Adrenal gland (tissue), 5 donors: ENCODE data around the gene LIPC.

Experiments used
- CTCF ChIP-seq, 6 experiments: fragments of 450-650 bp in 4 of 6; fragments of 200-600 bp in 2 of 6; sonication (generic) in 1 of 6; IDR thresholded peaks; 1 replicate in 5 of 6; 2 replicates in 1 of 6; pipeline versions ENCODE4 v1.5.1 to v1.8.0; 2016 to 2021; ENCODE audit warnings: antibody characterized with exemption in 6 of 6, mild to moderate bottlenecking in 2 of 6, moderate library complexity in 1 of 6
- POLR2A ChIP-seq, 2 donors: fragments of 450-650 bp; IDR thresholded peaks; one replicate each; pipeline ENCODE4 v1.6.1; 2017; ENCODE audit warnings: antibody characterized with exemption in 2 of 2, mild to moderate bottlenecking in 2 of 2, moderate library complexity in 1 of 2
- donor health status: DM: no; HTN: no; CAD: no.

- TF ChIP-seq CTCF (IDR thresholded peaks at IDR 0.05): no peak
- TF ChIP-seq POLR2A (IDR thresholded peaks at IDR 0.05): no peak
Observed at GRCh38 chr15:58413253-58413652, 18.5 kb upstream of the LIPC start.
